Left cardiac atrium (tissue), 4 donors: Measurements from ENCODE around the gene MAD2L1. TPM values are rescaled to one million over a fixed set of nuclear protein-coding genes. Genes with fewer than 3 reads are reported as not detected.
A peak's percentile ranks its signal among the peaks of the same experiment; 100 is the strongest.
"Not testable (repeated sequence)": the region's sequence is repeated elsewhere in the genome, so short reads cannot be mapped to it uniquely, and the experiment has no call there.

Source experiments
- ATAC-seq, 2 donors: fragments of 200-7000 bp; cut with Tn5 transposase; one replicate each; pipeline ENCODE4 v1.9.1; 2020; ENCODE audit warnings: mild to moderate bottlenecking in 2 of 2, moderate library complexity in 2 of 2
- DNase-seq: peaks from one replicate; pipeline ENCODE4 v3.0.0-alpha.2; 2020
- intact Hi-C, 2 donors: fragments of 100-400 bp; cut with DNase I; formaldehyde crosslinking; loops; one replicate each; pipeline versions ENCODE4 v1.14.1 to v1.15.1; 2022 to 2023
- long read RNA-seq: library from polyadenylated mRNA; unstranded; transcript quantifications from one replicate; pipeline ENCODE4 v2.0.0, GENCODE V29; 2021
- total RNA-seq, 2 donors: library from RNA; stranded (reverse); fragmentation: NEBNext Ultra II Directional; extraction: Animal tissue kit (Norgen Biotek cat#: 25700); gene quantifications; one replicate each; pipeline ENCODE4 v1.2.1, GENCODE V29; 2021
- donor health status: DM: no; HTN: yes; CAD: no.
- donor health status: DM: no; HTN: yes; CAD: no; lungs with severe emphysema.
- donor health status: DM: yes; HTN: yes; CAD: no.
- donor health status: Dilated cardiomyopathy.

The MAD2L1 gene
- 1 to 10 TPM; 1.7 to 3.4 TPM for total RNA-seq
- long read RNA-seq = 0 reads

- intact Hi-C loops = no loop called here
- ATAC-seq (peak; percentile 98 to 99), DNase-seq (peak; percentile 99)
Measured at GRCh38 chr4:120066517-120067340, at the start of gene MAD2L1. Gene MAD2L1 (minus strand): TSS chr4:120066848. CDS start chr4:120066734, 114 bp downstream.

DNA sequence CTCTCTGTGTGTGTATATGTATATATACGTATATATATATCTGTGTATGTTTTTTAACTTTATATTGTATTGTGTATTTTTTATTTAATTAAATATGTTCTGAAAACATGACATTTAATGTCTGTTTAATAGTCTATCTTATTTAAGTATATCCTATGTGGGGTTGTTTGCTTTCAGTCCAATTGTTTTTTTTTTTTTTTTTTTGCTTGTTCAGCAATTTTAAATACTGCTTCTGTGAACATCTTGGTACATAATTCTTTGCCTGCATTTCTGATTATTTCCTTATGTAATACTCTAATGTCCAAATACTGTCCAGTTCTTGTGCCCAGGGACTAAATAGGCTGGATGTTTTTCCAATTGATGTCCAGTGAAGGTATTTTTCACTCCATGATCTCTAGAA, 45.1 kb upstream of the MAD2L1 start:
- ATAC-seq = no peak
- no peak for DNase-seq
- intact Hi-C loops = no loop called here

GRCh38 chr4:120109406-120109805, 42.8 kb upstream of the MAD2L1 start:
- intact Hi-C loops = no loop called here
- DNase-seq (no peak), ATAC-seq (no peak)

DNA sequence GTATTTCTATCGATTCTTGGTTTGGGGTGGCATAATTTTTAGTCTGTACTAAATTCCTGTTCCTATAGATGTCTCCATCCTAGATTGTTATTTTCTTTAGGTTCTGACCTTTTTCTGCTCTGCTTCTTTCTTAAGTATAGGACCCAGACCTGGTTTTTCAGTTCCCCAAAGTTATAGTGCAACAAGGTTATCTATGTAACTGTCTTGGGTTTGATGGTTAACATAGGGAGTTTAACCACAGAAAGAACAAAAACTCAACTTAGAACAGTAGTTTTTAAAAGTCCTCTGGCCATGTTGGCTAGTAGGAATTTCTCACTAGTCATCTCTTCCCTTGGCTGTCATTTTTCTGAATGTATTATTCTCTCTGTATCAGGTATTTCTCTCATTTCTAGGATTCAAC, 38.8 kb upstream of the MAD2L1 start:
- intact Hi-C loops = no loop called here
- DNase-seq = no peak

GRCh38 chr4:120096508-120097297, 30.1 kb upstream of the MAD2L1 start:
- ATAC-seq (no peak), DNase-seq (no peak)
- intact Hi-C loops = no loop called here

More for the DNA sequence above, 38.8 kb upstream of the MAD2L1 start:
- ATAC-seq = no peak

GRCh38 chr4:120088507-120088906, 21.9 kb upstream of the MAD2L1 start:
- DNase-seq (no peak), ATAC-seq (no peak)
- intact Hi-C loops = no loop called here

GRCh38 chr4:120088066-120088465, 21.4 kb upstream of the MAD2L1 start:
- DNase-seq, ATAC-seq, intact Hi-C loops: not testable (repeated sequence)

DNA sequence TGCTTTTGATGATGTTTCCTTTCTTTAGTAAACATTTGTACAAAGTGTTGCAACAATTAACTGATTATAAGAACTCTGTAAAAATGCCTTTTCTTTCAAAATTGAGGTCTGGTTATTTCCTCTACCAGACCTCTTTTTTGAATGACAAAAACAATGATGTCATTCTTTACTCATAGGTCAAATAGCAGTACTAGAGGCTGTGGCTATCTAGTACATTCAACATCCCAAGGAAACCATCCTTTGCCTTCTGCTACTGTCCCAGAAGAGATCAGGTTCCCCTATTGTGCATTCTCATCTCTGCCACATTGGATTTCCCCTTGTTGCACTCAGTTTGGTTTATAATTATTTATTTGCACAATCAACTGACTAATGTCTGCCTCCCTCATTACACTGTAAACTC, 19.1 kb upstream of the MAD2L1 start:
- DNase-seq = no peak
- intact Hi-C loops = no loop called here
- ATAC-seq = no peak

- intact Hi-C loops = no loop called here
- no peak for ATAC-seq
Measured at GRCh38 chr4:120084327-120084726, 17.7 kb upstream of the MAD2L1 start.

DNA sequence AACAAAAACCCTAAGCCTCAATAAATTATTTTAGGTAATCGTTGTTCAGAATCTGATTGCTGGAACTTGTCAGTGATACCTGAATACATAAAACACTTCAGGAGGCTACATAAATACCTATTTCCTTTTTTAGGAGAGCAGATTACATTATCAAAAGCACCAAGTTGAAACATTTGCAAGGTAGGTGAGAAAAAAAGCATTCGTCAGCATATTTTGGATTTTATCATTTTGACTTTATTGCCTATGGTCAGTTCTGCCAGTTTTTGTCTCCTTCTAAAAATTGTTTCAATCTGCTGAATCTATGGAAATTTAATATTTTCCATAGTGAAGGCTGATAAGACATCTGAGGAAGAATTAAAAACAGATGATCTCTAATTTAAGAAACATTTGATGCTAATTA, 16.5 kb upstream of the MAD2L1 start:
- intact Hi-C loops = no loop called here

More at GRCh38 chr4:120084327-120084726, 17.7 kb upstream of the MAD2L1 start:
- DNase-seq = no peak

DNA sequence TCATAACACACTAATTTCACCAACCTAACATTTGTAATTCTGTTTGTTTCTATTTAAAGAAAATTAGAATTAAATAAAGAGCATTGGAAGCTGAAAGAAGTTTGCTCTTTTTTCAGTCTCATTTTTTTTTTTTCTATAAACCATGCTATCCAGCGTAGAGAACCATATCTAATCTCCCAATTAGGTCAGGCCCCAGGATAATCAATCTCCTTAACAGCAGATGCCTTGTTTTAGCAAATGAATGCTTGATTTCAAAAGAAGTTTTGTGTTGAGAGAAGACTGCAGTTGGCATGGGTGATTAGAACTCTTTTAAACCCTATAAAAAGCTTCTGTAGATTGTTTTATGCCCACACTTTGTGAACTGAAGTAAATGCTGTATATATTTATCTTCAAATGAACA, 15.6 kb upstream of the MAD2L1 start:
- intact Hi-C loops = no loop called here

More for the DNA sequence above, 16.5 kb upstream of the MAD2L1 start:
- ATAC-seq (no peak), DNase-seq (no peak)

DNA sequence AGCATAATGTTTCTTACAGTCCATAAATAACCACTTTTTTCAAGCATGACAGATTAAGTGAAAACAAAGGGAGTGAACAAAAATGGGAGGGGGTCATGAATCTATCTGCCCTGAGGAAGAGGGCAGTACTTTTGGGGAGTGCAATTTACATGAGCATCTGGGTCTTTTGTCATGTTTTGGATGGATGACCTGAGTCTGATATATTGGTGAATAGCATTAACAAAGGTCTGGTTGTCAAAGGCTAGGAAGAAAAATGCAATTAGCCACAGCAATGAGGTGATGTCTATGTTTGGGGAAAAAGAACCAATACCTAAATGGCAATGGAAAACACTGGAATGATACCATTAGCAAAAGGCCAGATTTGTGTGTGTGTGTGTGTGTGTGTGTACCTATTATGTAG, 15.1 kb upstream of the MAD2L1 start:
- DNase-seq = no peak
- no peak for ATAC-seq
- intact Hi-C loops = no loop called here

More for the DNA sequence above, 15.6 kb upstream of the MAD2L1 start:
- no peak for ATAC-seq
- no peak for DNase-seq

GRCh38 chr4:120080533-120080932, 13.9 kb upstream of the MAD2L1 start:
- ATAC-seq (no peak), DNase-seq (no peak)
- intact Hi-C loops = no loop called here

GRCh38 chr4:120079839-120080520, 13.3 kb upstream of the MAD2L1 start:
- DNase-seq = no peak
- intact Hi-C loops = loop anchor here (10.0 kb wide), 1 partner anchor 1015 kb away; no protein-coding TSS in a partner anchor
- ATAC-seq = no peak

GRCh38 chr4:120078216-120078615, 11.6 kb upstream of the MAD2L1 start:
- DNase-seq (no peak), ATAC-seq (no peak)
- intact Hi-C loops = loop anchor here (10.0 kb wide), 1 partner anchor 1017 kb away; no protein-coding TSS in a partner anchor

DNA sequence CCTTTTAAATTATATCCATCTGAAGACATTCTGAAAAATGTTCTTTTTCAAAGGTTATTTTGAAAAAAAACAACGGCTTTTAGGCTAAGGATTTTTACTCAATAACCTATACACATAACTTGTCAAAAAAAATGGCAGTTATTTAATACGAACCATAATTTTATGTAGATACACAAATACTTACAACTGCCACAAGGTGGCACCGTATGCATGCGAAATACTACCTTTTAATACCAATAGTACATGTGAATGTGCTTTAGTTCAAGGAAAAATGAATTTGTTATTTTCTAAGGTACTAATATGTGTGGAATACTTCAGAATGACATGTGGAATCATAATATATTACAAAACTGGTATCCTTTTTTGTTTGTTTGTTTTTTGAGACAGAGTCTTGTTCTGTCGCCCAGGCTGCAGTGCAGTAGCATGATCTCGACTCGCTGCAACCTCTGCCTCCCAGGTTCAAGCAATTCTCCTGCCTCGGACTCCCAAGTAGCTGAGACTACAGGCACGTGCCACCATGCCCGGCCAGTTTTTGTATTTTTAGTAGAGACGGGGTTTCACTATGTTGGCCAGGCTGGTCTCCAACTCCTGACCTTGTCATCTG, 4.6 kb upstream of the MAD2L1 start:
- DNase-seq = no peak
- intact Hi-C loops = loop anchor here (5.0 to 10.0 kb wide), 2 partner anchors 1024 to 1181 kb away; no protein-coding TSS in a partner anchor
- ATAC-seq = no peak

GRCh38 chr4:120070196-120070595, 3.5 kb upstream of the MAD2L1 start:
- ATAC-seq = no peak
- intact Hi-C loops = loop anchor here (5.0 to 10.0 kb wide), 2 partner anchors 1025 to 1182 kb away; no protein-coding TSS in a partner anchor
- no peak for DNase-seq

DNA sequence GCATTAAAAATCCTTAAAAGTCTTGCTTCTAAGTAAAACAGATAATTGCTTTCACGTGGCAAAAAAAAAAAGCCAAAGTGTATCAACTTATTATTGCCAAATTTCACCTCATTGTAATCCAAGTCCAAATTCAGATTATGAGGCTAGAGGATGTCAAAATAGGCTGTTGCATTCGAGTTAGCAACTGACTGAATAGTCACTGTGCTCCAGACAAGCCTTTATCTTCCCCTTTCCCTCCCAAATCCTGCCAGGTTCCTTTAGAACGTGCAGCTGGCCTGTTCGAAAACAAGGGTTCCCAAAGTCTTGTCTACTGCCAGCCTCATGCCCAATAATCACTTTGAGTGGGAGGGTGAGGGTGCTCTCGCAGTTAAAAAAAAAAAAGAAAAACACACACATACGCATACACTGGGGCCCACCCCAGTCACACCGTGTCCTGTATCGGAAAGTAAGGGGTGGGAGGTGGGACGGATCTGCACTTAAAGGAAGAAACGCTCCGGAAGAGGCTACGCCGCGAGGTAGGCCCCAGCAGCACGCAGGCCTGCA, 603 bp downstream of the MAD2L1 start:
- intact Hi-C loops = no loop called here
- DNase-seq = no peak
- ATAC-seq = no peak

GRCh38 chr4:120064887-120065286, 1.8 kb downstream of the MAD2L1 start:
- no peak for DNase-seq
- intact Hi-C loops = no loop called here
- no peak for ATAC-seq
